HG02840 (cell line): Measurements from ENCODE around the gene DAB2IP.
A peak's percentile ranks its signal among the peaks of the same experiment; 100 is the strongest.

Experiments used
- ATAC-seq: cut with Tn5 transposase; IDR thresholded peaks from one replicate; pipeline ENCODE4 v1.9.1; 2021; ENCODE audit warnings: mild to moderate bottlenecking, moderate library complexity, moderate number of reproducible peaks; ENCODE audit not compliant: unreplicated experiment, low FRiP score

Gene DAB2IP

GRCh38 chr9:121698627-121699570 lies 47.5 kb downstream of the DAB2IP start:
- ATAC-seq: no peak

- no peak for ATAC-seq
These were observed 48.2 kb downstream of the DAB2IP start for GRCh38 chr9:121699571-121700164.

GRCh38 chr9:121700165-121700831 lies 48.9 kb downstream of the DAB2IP start:
- ATAC-seq: no peak

DNA sequence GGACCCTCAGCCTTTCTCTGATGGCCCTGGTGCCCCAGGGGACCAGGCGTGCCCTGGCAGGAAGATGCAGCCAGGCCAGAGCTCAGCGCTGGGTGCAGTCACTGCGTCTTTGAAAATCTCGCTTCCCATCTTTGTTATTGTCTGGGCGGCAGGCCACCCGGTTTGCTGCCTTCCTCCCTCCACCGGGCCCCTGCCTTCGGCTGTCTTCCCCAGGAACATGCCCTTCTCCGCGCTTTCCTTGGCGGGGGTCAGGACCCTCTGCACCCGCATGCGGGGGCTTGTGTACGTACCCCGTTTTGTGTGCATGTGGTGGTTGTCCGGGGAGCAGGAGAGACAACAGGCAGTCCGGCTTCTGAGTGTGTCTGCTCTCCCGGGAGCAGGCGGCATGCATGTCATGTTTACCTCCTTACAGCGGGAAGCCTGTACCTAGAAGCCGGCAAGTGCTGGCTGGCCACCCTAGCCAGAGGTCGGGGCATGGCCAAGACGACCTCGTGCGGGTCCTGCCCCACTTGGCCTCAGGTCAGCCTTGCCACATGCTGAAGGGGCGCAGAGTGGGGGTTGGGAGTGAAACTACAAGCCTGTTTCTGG lies 49.5 kb downstream of the DAB2IP start:
- ATAC-seq: no peak

- no peak for ATAC-seq
These were observed 50.4 kb downstream of the DAB2IP start for GRCh38 chr9:121701736-121702261.

GRCh38 chr9:121703014-121703734 lies 51.7 kb downstream of the DAB2IP start:
- ATAC-seq: no peak

DNA sequence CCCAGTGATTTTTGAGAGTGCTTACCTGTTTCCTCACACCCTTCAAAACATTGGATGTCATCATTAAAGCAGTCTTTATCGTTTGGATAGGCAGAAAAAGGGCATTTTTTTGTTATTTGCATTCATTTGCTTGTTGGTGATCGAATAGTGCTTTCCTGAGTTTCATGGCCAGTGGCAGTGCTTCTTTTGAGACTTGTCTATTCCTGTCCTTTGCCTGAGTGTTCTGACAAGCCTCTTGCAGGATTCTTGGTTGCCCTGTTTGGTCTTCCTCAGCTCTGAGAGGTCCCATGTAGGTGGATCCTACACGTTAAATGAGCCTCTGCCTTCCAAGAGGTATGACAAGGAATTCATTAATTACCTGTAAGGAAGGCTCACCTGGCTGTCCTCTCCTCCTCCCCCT lies 52.8 kb downstream of the DAB2IP start:
- no peak for ATAC-seq

DNA sequence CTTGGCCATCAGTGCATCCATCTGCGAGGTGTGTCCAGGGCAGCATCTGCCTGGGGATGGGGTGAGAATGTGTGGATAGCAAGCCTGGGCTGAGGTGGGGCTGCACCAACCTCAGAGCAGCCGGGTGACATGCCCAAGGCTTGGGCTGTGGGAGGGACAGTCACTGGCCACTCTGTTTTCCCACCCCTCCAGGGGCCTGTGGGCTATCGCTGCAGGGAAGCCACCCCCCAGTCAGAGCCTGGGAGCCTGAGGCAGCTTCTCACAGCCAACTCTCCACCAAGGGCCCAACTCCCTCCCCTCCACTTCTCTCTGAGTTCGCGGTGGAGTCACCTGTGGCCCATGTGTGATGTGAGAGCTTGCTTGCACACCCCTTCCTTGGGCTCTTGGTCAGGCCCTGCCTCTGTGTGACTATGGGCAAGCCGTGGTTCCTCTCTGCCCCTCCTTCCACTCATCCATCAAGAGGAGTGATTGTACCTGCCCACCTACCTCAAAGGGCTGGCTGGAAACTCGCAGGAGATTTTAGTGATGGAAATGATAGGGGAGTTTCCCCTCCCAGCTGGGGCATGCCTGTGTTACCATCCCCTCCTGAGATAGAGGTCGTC lies 54.8 kb downstream of the DAB2IP start:
- no peak for ATAC-seq

DNA sequence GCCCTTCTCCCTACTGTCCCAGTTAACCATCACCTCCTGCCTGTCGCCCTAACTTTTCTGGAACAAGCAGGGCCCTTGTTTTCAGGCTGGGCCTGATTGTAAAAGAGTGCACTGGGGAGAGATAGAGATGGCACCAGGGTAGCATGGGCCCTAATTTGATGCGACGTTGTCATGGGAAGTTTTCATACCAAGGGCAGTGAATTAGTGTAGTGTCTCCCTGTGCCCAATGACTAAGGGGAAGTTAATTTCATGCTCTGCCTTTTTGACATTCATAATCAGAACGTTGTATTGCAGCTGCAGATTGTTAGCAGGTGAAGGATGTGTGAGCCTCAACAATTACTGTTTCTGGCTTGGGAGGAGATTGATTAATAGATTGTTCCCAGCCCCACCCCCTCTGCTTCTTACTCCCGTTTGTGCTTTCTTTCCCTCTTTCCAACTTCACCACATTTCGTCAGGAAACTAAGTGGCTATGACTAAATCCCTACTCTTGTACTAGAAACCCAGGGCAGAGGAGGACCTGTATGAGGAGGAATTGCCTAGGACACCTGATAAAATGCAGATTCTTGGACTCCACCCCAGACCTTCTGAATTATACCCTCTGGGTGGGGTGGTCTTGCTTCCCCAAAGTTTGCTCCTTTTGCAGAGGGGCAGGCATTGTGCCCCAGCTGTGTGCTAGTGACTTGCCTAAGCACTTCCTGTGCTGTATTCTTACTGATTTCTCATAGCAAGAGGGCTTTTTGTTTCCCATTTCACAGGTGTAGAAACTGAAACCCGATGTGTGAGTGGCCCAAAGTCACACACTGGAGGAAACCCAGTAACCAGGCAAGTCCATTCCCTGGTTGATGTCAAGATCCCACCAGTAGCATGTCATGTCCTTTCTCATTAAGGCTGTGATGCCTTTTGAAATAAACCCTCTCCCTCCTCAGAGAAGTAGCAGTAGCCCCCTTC lies 56.3 kb downstream of the DAB2IP start:
- ATAC-seq: peak; percentile 82

- ATAC-seq: no peak
These were observed 57.5 kb downstream of the DAB2IP start for GRCh38 chr9:121708768-121709488.

GRCh38 chr9:121709798-121710197 lies 58.4 kb downstream of the DAB2IP start:
- no peak for ATAC-seq

DNA sequence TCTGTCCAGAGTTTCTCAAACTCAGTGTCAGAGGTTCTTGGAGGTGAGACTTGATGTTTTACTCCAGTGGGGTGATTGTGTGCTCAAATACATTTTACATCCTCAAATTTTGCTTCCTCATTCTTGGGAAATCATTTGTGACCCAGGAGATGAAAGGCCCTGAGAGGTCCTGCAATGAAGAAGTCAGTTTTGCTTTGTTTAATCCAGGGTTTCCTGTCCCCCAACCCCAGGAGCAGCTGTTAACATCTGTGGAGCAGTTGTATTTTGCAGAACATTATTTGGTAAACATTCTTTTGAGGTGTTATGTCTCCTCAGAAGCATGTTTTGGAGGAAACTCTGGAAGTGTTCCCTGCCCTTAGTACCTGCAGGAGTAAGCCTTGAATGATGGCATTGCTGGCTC lies 59.8 kb downstream of the DAB2IP start:
- ATAC-seq: no peak

DNA sequence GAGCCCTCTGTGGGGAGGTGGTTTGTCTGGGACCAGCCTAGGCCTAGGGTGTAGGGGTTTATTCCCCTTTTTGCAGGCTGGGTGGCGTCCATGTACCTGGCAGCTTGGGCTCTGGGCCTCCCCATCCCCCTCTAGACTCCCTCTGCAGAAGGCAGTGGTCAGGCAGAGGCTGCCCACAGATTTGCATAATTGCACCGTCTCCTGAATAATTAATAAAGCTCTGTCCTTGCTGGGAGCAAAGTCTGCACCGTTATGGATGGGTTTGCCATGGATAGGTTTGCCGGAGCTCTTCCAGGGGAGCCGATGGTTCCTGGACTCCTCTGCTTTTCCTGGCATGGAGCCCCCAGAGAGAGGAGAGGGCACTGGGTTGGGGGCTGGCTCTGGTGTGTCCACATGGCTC lies 60.4 kb downstream of the DAB2IP start:
- no peak for ATAC-seq

- ATAC-seq: no peak
These were observed 62.1 kb downstream of the DAB2IP start for GRCh38 chr9:121713400-121714070.

DNA sequence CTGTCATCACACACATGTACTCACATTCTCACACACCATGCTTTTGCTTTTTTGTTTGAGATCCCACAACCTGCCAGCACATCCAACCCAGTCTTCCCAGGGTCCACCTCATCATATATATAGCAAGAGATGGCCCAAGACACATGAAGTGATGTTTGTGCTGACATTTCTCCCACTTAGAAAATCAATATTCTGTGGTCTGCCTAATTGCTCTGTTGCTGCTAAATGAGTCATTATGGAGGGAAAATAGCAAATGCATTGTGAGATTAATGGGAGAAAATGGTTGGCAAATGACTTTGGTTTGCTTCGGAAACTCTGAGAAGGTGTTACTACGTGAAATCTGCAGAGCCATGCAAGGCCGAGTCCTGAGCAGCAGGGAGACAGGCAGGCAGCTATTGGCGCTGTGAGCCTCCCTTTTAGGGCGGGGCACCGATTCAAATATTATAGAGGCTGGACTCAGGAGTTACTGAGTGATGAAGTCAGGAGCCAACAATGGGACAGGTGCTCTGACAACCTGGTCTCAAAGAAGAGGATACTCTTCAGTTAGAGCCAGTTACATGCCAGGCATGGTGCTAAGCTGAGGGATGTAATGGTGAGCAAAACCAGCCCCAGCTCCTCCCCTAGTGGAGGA lies 62.8 kb downstream of the DAB2IP start:
- ATAC-seq: no peak

- no peak for ATAC-seq
These were observed 63.4 kb downstream of the DAB2IP start for GRCh38 chr9:121714873-121715272.
